ENCODE data around the gene ZNF485.
"Not testable (repeated sequence)": the region's sequence is repeated elsewhere in the genome, so short reads cannot be mapped to it uniquely, and the experiment has no call there.

Gene ZNF485

DNA sequence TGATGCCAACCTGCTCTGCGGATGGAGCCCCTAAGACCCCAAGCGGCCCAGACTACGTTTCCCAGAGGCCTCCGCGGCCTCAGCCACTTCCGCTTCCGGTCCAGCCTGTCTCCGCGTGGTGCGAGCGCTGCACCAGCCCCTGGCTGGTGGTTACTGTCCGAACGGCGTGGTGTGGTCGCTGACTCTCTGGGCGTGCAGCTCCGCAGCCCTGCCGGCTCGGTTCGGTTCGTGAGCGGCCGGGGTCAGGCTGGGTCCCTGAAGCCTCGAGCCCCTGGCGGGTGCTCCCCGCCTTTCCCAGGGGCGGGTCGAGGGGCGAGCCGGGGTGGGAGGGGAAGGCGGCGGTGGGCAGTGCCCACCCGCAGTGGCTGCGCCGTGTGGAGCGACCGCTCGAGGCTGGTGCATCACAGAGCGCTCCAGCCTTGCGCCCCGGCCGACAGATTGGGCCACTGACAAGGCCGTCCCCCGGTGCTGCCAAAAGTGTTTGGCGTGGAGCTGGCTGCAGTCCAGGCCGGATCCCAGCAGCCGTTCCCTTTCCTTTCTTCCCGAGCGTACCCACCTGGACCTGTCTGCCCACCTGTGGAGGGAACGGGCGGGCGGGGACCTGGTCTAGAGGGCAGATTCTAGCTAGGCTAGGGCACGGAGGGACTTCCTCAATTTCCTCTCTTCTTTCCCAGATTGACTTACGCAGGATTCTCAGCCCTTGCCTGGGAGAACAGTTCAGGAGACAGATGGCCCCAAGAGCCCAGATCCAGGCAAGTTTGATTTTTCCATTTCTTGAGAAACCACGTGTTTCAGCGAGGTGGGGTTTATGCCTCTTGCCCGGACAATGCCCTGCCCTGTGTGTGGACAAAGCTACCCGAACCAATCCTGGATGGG is at the start of gene ZNF485:
Gene ZNF485, plus strand, starts transcription at position 116 of the 876 bp plus-strand sequence. Its CDS starts 613 bp downstream, at position 729.
- peak; percentile 58 for DNase-seq

DNA sequence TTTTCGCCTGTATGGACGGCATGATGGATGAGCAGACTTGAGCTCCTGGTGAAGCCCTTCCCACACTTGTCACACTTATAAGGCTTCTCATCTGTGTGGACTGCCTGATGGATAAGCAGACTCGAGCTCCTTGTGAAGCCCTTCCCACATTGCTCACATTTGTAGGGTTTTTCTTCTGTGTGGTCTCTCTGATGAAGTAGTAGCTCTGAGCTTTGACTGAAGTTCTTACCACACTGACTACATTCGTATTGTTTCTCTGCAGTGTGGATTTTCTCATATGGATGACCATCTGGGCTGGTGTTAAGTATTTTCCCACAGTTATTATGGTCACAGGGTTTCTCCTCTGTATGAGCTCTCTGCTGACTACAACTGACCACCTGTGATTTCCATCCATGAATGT is 49.0 kb upstream of the ZNF485 start:
- no peak for DNase-seq

- no peak for DNase-seq
Measured at GRCh38 chr10:43569681-43570080, 36.6 kb upstream of the ZNF485 start.

GRCh38 chr10:43570971-43571370 is 35.3 kb upstream of the ZNF485 start:
- DNase-seq, result no peak

DNA sequence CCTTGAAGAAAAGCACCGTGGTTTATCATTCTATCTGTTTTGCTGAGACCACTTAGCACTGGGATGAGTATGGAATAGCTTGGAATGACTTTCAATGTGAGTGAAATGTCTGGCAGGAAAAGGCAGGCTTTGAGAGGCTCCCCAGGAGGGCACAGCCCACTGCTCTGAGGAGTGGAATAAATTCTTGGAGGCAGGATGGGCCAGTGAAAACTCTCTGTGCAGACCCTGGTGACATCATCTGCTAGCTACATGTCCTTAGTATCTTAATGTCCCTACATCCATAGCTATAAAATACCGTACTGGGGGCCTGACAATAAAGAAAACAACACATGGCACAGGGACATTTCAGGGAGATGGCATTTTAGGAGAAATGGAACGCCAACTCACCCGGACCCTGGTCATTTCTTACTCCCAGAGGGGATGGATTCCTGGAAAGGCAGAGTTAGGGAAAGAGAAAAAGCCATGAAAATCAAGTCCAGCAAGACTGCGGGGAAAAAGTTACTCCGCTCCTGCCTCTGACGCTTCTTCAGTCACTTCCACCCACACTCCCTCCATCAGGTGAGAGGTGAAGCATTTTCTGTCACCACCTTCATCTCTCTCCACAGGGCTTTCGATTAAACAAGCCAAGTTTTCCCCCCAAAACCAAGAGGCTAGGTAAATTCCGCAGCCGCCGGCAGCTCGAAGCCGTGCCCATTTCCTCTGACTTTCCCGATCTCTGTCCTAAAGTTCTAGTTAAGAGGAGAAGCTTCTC is 32.8 kb upstream of the ZNF485 start:
- DNase-seq, result no peak

DNA sequence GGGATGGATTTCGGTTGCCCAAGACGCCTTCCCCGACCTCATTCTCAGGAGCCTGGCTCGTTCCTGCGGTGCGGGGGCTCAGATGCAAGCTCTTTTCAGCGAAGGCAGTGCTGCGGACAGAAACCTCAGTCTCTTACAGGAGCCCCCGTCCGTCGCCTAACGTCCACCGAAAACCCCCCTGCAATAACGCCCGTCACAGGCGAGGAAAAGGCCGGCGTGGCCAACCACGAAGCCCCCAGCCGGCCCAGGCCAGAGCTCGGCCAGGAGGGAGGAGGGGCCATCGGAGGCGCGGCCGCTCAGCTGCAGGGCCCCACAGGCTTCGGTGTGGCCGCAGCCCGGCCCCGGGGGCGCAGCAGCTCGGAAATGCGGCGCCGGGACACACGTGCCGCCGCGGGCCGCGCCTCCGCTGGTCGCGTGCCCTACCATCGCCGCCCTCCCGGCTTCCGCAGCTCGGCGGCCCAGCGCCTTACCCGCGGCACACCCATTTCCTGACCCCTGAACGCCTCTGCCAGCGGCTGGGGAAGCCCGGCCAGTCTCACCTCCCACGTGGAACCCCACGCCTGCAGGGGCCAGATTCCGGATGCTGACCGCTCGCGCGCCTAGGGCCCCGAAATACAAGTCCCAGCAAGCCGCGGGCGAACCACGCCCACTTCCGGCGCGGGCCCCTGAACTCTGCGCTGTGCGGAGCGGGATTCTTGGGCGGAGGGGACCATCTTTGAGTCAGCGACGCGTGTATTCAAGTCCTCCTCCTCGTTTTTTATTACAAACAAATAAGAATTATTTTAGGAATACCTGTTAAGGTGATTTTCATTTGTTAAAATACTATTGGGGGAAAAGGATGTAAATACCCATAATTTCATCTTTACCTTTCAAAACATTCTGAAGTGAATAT is 32.0 kb upstream of the ZNF485 start, which contains the start of gene ZNF239:
Gene ZNF239, minus strand, starts transcription at position 616 of the 892 bp plus-strand sequence. CDS start 16,537 bp downstream, outside the sequence.
- DNase-seq, result peak; percentile 76

- no peak for DNase-seq
Measured at GRCh38 chr10:43574906-43575305, 31.3 kb upstream of the ZNF485 start.

- DNase-seq, result no peak
Measured at GRCh38 chr10:43576062-43576461, 30.2 kb upstream of the ZNF485 start.

- no peak for DNase-seq
Measured at GRCh38 chr10:43576580-43576979, 29.7 kb upstream of the ZNF485 start.

GRCh38 chr10:43584051-43584450 is 22.2 kb upstream of the ZNF485 start:
- no peak for DNase-seq

DNA sequence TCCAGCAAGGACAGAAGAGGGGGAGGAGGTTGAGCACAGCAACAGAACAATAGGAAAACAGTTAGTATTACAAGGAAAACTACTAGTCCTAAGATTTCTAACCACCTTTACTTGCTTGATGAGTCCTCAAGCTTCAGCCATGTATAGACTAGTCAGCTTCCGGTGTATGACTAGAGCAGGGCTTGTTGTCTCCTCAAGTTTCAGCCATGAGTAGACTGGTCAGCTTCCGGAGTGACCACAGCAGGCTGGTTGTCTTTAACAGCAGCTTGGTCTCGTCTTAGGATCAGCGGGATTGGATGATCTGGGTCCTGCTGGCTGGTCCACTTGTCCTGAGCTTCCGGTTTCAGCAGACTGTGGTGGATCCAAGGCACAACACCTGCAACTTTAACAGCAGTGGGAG is 21.2 kb upstream of the ZNF485 start:
- no peak for DNase-seq

DNA sequence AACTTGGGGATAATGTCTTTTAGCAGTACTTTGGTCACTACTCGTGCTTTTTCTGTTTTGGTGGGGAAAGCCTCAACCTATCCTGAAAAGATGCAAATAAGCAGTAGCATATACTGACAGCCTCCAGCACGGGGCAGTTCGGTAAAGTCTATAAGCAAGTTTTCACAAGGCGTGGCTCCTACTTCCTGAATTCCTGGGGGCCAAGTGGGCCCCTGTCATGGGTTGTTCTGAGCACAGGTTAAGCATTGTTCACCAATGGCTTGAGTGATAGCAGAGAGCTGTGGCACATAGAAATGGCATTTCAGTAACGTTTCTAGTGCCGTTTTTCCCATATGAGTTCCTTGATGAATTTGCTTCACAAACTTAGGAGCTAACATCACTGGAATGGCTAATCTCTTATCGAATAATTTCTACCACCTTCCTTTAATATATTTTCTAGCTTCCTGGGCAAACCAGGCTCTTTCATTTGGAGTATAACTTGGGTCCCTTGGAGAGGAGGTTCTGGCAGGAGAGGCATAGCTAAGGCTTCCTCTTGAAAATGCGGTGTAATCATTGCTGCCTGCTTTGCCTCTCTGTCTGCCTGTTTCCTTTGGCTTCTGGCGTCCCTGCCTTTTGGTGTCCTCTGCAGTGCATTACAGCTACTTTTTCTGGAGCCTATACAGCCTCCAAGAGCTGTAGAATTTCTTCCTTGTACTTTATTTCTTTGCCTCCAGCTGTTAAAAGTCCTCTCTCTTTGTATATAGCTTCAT is 20.1 kb upstream of the ZNF485 start:
- DNase-seq, result no peak

GRCh38 chr10:43586730-43587115 is 19.5 kb upstream of the ZNF485 start:
- not testable (repeated sequence) for DNase-seq

- DNase-seq, result no peak
Measured at GRCh38 chr10:43591303-43591904, 14.8 kb upstream of the ZNF485 start.

- no peak for DNase-seq
Measured at GRCh38 chr10:43594944-43595589, 11.2 kb upstream of the ZNF485 start.

DNA sequence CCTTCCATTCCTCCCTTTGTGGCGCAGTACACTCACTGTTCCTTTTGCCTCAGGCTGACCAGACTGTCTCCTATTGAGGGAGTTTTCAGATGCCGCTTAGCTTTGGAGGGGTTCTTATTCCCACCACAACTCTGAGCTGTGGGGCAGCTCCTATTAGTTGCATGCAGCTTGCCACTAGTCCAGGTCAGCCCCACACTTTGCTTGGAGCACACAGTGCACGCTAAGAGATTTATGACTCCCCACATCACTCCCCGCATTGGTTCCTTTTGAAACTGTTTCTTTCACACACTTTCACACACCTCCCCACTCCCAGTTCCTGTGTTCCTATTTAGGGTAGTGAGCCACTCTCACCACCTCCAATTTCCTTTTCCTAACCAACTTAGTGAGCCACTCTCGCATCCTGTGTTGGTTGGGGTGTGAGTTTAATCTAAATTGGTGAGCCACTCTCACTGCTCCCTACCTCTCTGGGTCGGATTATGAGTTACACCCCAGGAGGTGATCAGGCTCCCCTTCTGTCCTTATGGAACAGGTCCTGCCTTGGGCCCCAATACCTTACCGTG is 10.4 kb upstream of the ZNF485 start:
- no peak for DNase-seq

- no peak for DNase-seq
Measured at GRCh38 chr10:43596546-43596945, 9.7 kb upstream of the ZNF485 start.

DNA sequence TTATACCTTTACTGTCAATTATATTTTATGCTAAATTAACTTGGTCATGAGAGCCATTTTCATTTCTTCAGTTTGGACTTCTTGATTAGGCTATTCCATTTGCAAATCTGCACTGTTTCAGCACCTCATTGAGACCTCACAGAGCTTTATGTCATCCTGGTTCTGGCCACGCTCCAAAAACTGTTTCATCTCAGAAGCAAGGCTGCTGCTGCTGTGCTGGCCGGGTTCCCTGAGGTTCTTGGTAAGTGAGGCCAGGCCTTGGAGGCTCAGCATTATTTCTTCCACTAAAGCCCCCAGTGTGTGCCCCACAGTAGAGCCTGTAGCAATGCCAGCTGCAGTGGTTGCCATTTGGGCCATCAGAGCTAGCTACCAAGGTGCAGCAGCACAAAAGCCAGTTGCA is 7.8 kb upstream of the ZNF485 start:
- DNase-seq, result no peak

DNA sequence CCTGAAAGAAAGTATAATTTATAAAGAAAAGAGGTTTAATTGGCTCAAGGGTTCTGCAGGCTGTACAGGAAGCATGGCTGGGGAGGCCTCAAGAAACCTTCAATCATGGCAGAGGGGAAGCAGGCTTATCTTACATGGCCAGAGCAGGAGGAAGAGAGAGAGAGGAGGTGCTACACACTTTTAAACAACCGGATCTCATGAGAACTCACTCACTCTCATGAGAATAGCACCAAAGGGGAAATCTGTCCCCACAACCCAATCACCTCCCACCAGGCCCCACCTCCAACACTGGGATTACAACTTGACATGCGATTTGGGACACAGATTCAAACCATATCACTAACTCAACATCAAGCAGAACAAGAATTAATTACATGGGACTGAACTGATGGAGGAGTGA is 6.9 kb upstream of the ZNF485 start:
- DNase-seq, result no peak

GRCh38 chr10:43601576-43601975 is 4.7 kb upstream of the ZNF485 start:
- not testable (repeated sequence) for DNase-seq

DNA sequence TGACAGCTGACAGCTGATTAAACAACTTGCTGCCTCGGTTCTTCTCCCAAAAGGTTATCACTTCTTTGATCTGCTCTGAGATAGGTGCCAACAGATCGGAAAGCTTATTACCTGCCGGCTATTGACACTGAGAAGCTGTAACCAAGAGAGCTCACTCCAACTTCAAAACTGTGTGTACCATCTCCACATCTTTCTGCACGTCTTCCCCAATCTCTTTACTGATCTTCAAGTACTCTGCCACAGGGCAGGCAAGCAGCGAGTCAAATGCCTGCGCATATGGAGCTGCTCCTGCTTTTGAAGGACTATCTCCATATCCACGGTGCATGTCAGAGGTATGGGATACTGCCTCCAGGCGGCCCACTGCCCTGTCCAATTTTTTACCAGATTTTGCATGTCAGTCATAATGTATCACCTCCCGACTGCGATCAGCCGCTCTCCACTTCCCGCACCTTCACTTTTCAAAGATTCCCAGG is 352 bp upstream of the ZNF485 start:
- DNase-seq, result no peak
